NCI-H2196 (cell line): ENCODE data around the gene PAPOLB.

ENCODE experiments used
- DNase-seq: peaks from one replicate; lab custom pipeline; 2025; ENCODE audit not compliant: unreplicated experiment; lab: John Stamatoyannopoulos, UW

PAPOLB gene

GRCh38 chr7:4842319-4843064, 19.3 kb downstream of the PAPOLB start:
- no peak for DNase-seq

- no peak for DNase-seq
Measured at GRCh38 chr7:4841836-4842235, 20.0 kb downstream of the PAPOLB start.

GRCh38 chr7:4841007-4841784, 20.6 kb downstream of the PAPOLB start:
- no peak for DNase-seq

- DNase-seq = no peak
Measured at GRCh38 chr7:4840079-4840501, 21.7 kb downstream of the PAPOLB start.

- no peak for DNase-seq
Measured at GRCh38 chr7:4838626-4839334, 23.1 kb downstream of the PAPOLB start.

- DNase-seq = no peak
Measured at GRCh38 chr7:4837803-4838625, 23.8 kb downstream of the PAPOLB start.

GRCh38 chr7:4837041-4837802, 24.6 kb downstream of the PAPOLB start:
- DNase-seq = no peak

- no peak for DNase-seq
Measured at GRCh38 chr7:4836206-4836661, 25.6 kb downstream of the PAPOLB start.

GRCh38 chr7:4835398-4836205, 26.2 kb downstream of the PAPOLB start:
- DNase-seq = no peak

GRCh38 chr7:4834601-4835397, 27.0 kb downstream of the PAPOLB start:
- no peak for DNase-seq

GRCh38 chr7:4833691-4834600, 27.9 kb downstream of the PAPOLB start:
- DNase-seq = no peak

GRCh38 chr7:4833176-4833575, 28.7 kb downstream of the PAPOLB start:
- no peak for DNase-seq

GRCh38 chr7:4832711-4833110, 29.1 kb downstream of the PAPOLB start:
- DNase-seq = no peak

- DNase-seq = no peak
Measured at GRCh38 chr7:4831723-4832495, 29.9 kb downstream of the PAPOLB start.

GRCh38 chr7:4830176-4830575, 31.7 kb downstream of the PAPOLB start:
- no peak for DNase-seq

GRCh38 chr7:4828720-4829383, 33.0 kb downstream of the PAPOLB start:
- no peak for DNase-seq
